GM23248 (cell line): ENCODE results near the gene SUPV3L1.

Experiments
- EZH2 ChIP-seq: fragments of 200-600 bp; sonication (generic); IDR thresholded peaks from 2 replicates; pipeline ENCODE4 v1.6.1; 2018; ENCODE audit warnings: antibody characterized with exemption, mild to moderate bottlenecking; ENCODE audit not compliant: insufficient read depth, poor library complexity, severe bottlenecking
- EZH2phosphoT487 ChIP-seq: fragments of 200-600 bp; sonication (generic); IDR thresholded peaks from 2 replicates; pipeline ENCODE4 v1.6.1; 2018; ENCODE audit warnings: antibody characterized with exemption, moderate library complexity, mild to moderate bottlenecking, low read depth; ENCODE audit not compliant: insufficient read depth

GRCh38 chr10:69216577-69217118 lies 36.6 kb downstream of the SUPV3L1 start:
- TF ChIP-seq EZH2 = no peak
- no peak for TF ChIP-seq EZH2phosphoT487
